HepG2 (cell line): ENCODE data around the gene VWA1. TPM values are rescaled to one million over a fixed set of nuclear protein-coding genes. Genes with fewer than 3 reads are reported as not detected.

Source experiments
- BRCA1 ChIP-seq: sonication (generic); formaldehyde crosslinking; IDR thresholded peaks from 2 replicates; pipeline ENCODE4 v1.4.0; 2020; ENCODE audit warnings: missing genetic modification reagents
- CBX5 ChIP-seq: sonication (generic); formaldehyde crosslinking; IDR thresholded peaks from 2 replicates; pipeline ENCODE4 v1.4.0; 2020; ENCODE audit warnings: missing genetic modification reagents, borderline replicate concordance
- FOXK2 ChIP-seq: fragments of 450-650 bp; IDR thresholded peaks from 2 replicates; pipeline ENCODE4 v1.6.1; 2016
- GTF2F1 ChIP-seq: fragments of 150-350 bp; IDR thresholded peaks from 2 replicates; pipeline ENCODE4 v1.6.1; 2014; ENCODE audit warnings: low read length
- MEIS2 ChIP-seq: sonication (generic); formaldehyde crosslinking; IDR thresholded peaks from 2 replicates; pipeline ENCODE4 v1.9.0; 2021; ENCODE audit warnings: mild to moderate bottlenecking, missing genetic modification reagents
- NONO ChIP-seq, 2 experiments: fragments of 450-650 bp in 1 of 2; sonication (generic) in 1 of 2; formaldehyde crosslinking in 1 of 2; IDR thresholded peaks in 1 of 2; conservative IDR thresholded peaks in 1 of 2; 2 replicates each; pipeline versions ENCODE4 v1.6.1 to v1.8.0; 2017 to 2022; ENCODE audit warnings: mild to moderate bottlenecking in 1 of 2, missing genetic modification reagents in 1 of 2, moderate library complexity in 1 of 2
- PCBP2 ChIP-seq: fragments of 200-400 bp; formaldehyde crosslinking; optimal IDR thresholded peaks from 2 replicates; pipeline ENCODE3; 2018; ENCODE audit warnings: low read length, low read depth; ENCODE audit not compliant: poor library complexity, severe bottlenecking
- PHB2 ChIP-seq: fragments of 450-650 bp; IDR thresholded peaks from 2 replicates; pipeline ENCODE4 v1.6.1; 2018; ENCODE audit not compliant: partially characterized antibody
- PITX1 ChIP-seq: sonication (generic); formaldehyde crosslinking; IDR thresholded peaks from 2 replicates; pipeline ENCODE4 v1.5.1; 2020; ENCODE audit warnings: mild to moderate bottlenecking, missing genetic modification reagents
- PRPF4 ChIP-seq: fragments of 200-400 bp; formaldehyde crosslinking; IDR thresholded peaks from 2 replicates; pipeline ENCODE4 v1.6.1; 2016; ENCODE audit warnings: low read length, low read depth; ENCODE audit not compliant: poor library complexity, severe bottlenecking
- RBFOX2 ChIP-seq: fragments of 200-400 bp; formaldehyde crosslinking; IDR thresholded peaks from 2 replicates; pipeline ENCODE4 v1.6.1; 2017; ENCODE audit warnings: low read depth, mild to moderate bottlenecking, low read length
- RFX3 ChIP-seq: IDR thresholded peaks from 2 replicates; pipeline ENCODE4 v1.6.1; 2016; ENCODE audit warnings: missing biosample characterization, missing genetic modification reagents
- SETDB1 ChIP-seq: sonication (generic); formaldehyde crosslinking; IDR thresholded peaks from 2 replicates; pipeline ENCODE4 v1.5.1; 2020; ENCODE audit warnings: missing genetic modification reagents, mild to moderate bottlenecking, borderline replicate concordance
- TAF1 ChIP-seq: sonication (generic); formaldehyde crosslinking; IDR thresholded peaks from 2 replicates; pipeline ENCODE4 v1.4.0; 2020; ENCODE audit warnings: missing genetic modification reagents
- TAF15 ChIP-seq: fragments of 200-400 bp; formaldehyde crosslinking; IDR thresholded peaks from one replicate; pipeline ENCODE4 v1.6.1; 2018; ENCODE audit warnings: mild to moderate bottlenecking, low read depth, low read length; ENCODE audit not compliant: poor library complexity, severe bottlenecking
- TOE1 ChIP-seq: sonication (generic); formaldehyde crosslinking; IDR thresholded peaks from 2 replicates; pipeline ENCODE4 v1.4.0; 2020; ENCODE audit warnings: mild to moderate bottlenecking, missing genetic modification reagents
- ZNF234 ChIP-seq: sonication (generic); formaldehyde crosslinking; conservative IDR thresholded peaks from 2 replicates; pipeline ENCODE4 v1.5.1; 2020; ENCODE audit warnings: mild to moderate bottlenecking, missing genetic modification reagents
- ZNF282 ChIP-seq: fragments of 450-650 bp; IDR thresholded peaks from 2 replicates; pipeline ENCODE4 v1.6.1; 2018; ENCODE audit not compliant: partially characterized antibody
- ZNF30 ChIP-seq: sonication (generic); formaldehyde crosslinking; IDR thresholded peaks from 2 replicates; pipeline ENCODE4 v1.5.0; 2020; ENCODE audit warnings: mild to moderate bottlenecking, missing genetic modification reagents
- ZNF333 ChIP-seq: sonication (generic); formaldehyde crosslinking; IDR thresholded peaks from 2 replicates; pipeline ENCODE4 v1.4.0; 2020; ENCODE audit warnings: mild to moderate bottlenecking, missing genetic modification reagents, borderline replicate concordance
- ZNF496 ChIP-seq: sonication (generic); formaldehyde crosslinking; IDR thresholded peaks from 2 replicates; pipeline ENCODE4 v1.8.1; 2023; ENCODE audit warnings: mild to moderate bottlenecking, moderate library complexity, missing genetic modification reagents; ENCODE audit not compliant: insufficient replicate concordance
- ZNF709 ChIP-seq: sonication (generic); formaldehyde crosslinking; IDR thresholded peaks from 2 replicates; pipeline ENCODE4 v1.5.0; 2020; ENCODE audit warnings: mild to moderate bottlenecking, missing genetic modification reagents
- polyA plus RNA-seq, 8 experiments: library from polyadenylated mRNA; depleted of rRNA in 3 of 8; stranded (reverse) in 7 of 8; unstranded in 1 of 8; fragments of >200 nt; fragmentation: Illumina TruSeq in 4 of 8; extraction: Trizol in 4 of 8; gene quantifications; 2 replicates each; pipeline versions ENCODE4 v1.2.1 to v1.2.3, GENCODE V29; 2011 to 2016; ENCODE audit warnings: low read depth in 4 of 8, missing spikeins in 1 of 8, mixed read lengths in 1 of 8; ENCODE audit not compliant: insufficient read depth in 1 of 8
- total RNA-seq, 5 experiments: library from RNA; depleted of rRNA; stranded (reverse); fragments of >200 nt; fragmentation: Illumina TruSeq; extraction: Trizol; gene quantifications; 2 replicates each; pipeline ENCODE4 v1.2.3, GENCODE V29; 2016; ENCODE audit warnings: low read depth in 1 of 5
- TF ChIP-seq, protein P1 (sequence below): sonication (generic); formaldehyde crosslinking; conservative IDR thresholded peaks from 2 replicates; pipeline ENCODE4 v1.4.0; 2020; ENCODE audit warnings: mild to moderate bottlenecking, missing genetic modification reagents, moderate library complexity
- TF ChIP-seq, protein P2 (sequence below): sonication (generic); formaldehyde crosslinking; IDR thresholded peaks from 2 replicates; pipeline ENCODE4 v1.4.0; 2020; ENCODE audit warnings: missing genetic modification reagents, low read depth, mild to moderate bottlenecking, borderline replicate concordance
- TF ChIP-seq, protein P3 (sequence below): sonication (generic); formaldehyde crosslinking; IDR thresholded peaks from 2 replicates; pipeline ENCODE4 v1.4.0; 2020; ENCODE audit warnings: mild to moderate bottlenecking, missing genetic modification reagents

The VWA1 gene
- total and polyA plus RNA-seq, 2 of the 13 experiments (the other 11 are each of a cell fraction or from before 2014, with no cell fraction given) = 40.9 to 57.5 TPM

DNA sequence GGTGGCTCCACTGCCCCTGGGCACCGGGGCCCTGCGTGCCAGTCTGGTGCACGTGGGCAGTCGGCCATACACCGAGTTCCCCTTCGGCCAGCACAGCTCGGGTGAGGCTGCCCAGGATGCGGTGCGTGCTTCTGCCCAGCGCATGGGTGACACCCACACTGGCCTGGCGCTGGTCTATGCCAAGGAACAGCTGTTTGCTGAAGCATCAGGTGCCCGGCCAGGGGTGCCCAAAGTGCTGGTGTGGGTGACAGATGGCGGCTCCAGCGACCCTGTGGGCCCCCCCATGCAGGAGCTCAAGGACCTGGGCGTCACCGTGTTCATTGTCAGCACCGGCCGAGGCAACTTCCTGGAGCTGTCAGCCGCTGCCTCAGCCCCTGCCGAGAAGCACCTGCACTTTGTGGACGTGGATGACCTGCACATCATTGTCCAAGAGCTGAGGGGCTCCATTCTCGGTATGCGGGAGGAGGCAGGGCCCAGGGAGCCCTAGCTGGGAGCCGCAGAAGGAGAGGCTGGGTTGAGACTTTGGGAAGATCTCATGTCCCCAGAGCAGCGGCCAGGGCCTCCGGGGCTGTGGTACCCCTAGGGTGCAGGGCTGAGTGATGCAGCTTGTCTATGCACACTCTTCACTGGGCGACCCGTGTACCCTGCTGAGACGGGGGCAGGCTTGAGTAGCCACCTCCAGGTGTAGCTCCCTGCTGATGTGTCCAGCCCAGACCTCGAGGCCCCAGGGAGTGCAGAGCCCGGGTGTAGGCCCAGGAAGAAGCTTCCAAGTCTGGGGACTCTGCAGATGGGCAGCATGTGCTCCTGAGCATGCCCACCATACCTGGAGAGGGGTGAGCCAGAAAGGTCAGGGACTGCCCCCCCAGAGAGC, 1.8 kb downstream of the VWA1 start (continued):
- TF ChIP-seq, protein P1, sequence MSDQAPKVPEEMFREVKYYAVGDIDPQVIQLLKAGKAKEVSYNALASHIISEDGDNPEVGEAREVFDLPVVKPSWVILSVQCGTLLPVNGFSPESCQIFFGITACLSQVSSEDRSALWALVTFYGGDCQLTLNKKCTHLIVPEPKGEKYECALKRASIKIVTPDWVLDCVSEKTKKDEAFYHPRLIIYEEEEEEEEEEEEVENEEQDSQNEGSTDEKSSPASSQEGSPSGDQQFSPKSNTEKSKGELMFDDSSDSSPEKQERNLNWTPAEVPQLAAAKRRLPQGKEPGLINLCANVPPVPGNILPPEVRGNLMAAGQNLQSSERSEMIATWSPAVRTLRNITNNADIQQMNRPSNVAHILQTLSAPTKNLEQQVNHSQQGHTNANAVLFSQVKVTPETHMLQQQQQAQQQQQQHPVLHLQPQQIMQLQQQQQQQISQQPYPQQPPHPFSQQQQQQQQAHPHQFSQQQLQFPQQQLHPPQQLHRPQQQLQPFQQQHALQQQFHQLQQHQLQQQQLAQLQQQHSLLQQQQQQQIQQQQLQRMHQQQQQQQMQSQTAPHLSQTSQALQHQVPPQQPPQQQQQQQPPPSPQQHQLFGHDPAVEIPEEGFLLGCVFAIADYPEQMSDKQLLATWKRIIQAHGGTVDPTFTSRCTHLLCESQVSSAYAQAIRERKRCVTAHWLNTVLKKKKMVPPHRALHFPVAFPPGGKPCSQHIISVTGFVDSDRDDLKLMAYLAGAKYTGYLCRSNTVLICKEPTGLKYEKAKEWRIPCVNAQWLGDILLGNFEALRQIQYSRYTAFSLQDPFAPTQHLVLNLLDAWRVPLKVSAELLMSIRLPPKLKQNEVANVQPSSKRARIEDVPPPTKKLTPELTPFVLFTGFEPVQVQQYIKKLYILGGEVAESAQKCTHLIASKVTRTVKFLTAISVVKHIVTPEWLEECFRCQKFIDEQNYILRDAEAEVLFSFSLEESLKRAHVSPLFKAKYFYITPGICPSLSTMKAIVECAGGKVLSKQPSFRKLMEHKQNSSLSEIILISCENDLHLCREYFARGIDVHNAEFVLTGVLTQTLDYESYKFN (CRISPR knock-in tag) = no peak
- TF ChIP-seq CBX5 (CRISPR knock-in tag) (no peak), TOE1 (CRISPR knock-in tag) (no peak), RBFOX2 (peak; percentile 60; the same call in 1 of the 2 replicates), PRPF4 (no peak), BRCA1 (CRISPR knock-in tag) (no peak), MEIS2 (CRISPR knock-in tag) (no peak), TAF15 (no peak), FOXK2 (no peak), PITX1 (CRISPR knock-in tag) (0 out of 2 replicates have a peak, but pooled peaks have one; percentile 26), RFX3 (no peak), ZNF282 (no peak), PHB2 (no peak), ZNF709 (CRISPR knock-in tag) (0 out of 2 replicates have a peak, but pooled peaks have one; percentile 27), ZNF333 (CRISPR knock-in tag) (peak; percentile 32; the same call in 1 of the 2 replicates), ZNF30 (CRISPR knock-in tag) (no peak), ZNF234 (CRISPR knock-in tag) (no peak), PCBP2 (no peak), NONO (IDR thresholded peaks at IDR 0.05) (no peak), NONO (CRISPR knock-in tag; conservative IDR thresholded peaks at IDR 0.05) (no peak), TAF1 (CRISPR knock-in tag) (no peak), SETDB1 (CRISPR knock-in tag) (no peak), GTF2F1 (no peak), ZNF496 (no peak)
- TF ChIP-seq, protein P2, sequence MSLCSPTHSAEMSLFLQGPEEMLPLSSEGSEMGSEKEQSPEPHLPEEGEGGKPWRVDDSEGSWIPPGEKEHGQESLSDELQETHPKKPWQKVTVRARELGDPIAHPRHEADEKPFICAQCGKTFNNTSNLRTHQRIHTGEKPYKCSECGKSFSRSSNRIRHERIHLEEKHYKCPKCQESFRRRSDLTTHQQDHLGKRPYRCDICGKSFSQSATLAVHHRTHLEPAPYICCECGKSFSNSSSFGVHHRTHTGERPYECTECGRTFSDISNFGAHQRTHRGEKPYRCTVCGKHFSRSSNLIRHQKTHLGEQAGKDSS (CRISPR knock-in tag) = no peak
- TF ChIP-seq, protein P3, sequence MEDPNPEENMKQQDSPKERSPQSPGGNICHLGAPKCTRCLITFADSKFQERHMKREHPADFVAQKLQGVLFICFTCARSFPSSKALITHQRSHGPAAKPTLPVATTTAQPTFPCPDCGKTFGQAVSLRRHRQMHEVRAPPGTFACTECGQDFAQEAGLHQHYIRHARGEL = no peak
